DOHH2 (cell line): ENCODE results near the gene RNF180.

Experiments
- H3F3A ChIP-seq: fragments of 200-600 bp; sonication (generic), shearing (Covaris generic); 2 replicates; pipeline ENCODE4 v1.6.0; 2016; ENCODE audit warnings: antibody characterized with exemption, mild to moderate bottlenecking; ENCODE audit not compliant: control insufficient read depth, insufficient read depth
- H3K27ac ChIP-seq: fragments of 200-600 bp; sonication (generic); 2 replicates; pipeline ENCODE4 v1.5.1; 2014; ENCODE audit warnings: low read depth, mild to moderate bottlenecking, low read length, moderate library complexity
- H3K27me3 ChIP-seq: fragments of 200-600 bp; sonication (generic); 2 replicates; pipeline ENCODE4 v1.6.1; 2014; ENCODE audit warnings: mild to moderate bottlenecking, low read length, mixed read lengths; ENCODE audit not compliant: control insufficient read depth
- H3K36me3 ChIP-seq: fragments of 200-600 bp; sonication (generic); 2 replicates; pipeline ENCODE4 v1.6.1; 2014; ENCODE audit warnings: mild to moderate bottlenecking, low read length, moderate library complexity, mixed read lengths; ENCODE audit not compliant: control insufficient read depth
- H3K4me1 ChIP-seq: fragments of 200-600 bp; sonication (generic); 2 replicates; pipeline ENCODE4 v1.6.1; 2014; ENCODE audit warnings: mild to moderate bottlenecking, low read length, mixed read lengths; ENCODE audit not compliant: control insufficient read depth
- H3K4me2 ChIP-seq: fragments of 200-600 bp; sonication (generic); 2 replicates; pipeline ENCODE4 v1.6.0; 2014; ENCODE audit warnings: mild to moderate bottlenecking, low read length, moderate library complexity
- H3K4me3 ChIP-seq: fragments of 200-600 bp; sonication (generic); 2 replicates; pipeline ENCODE4 v1.5.1; 2014; ENCODE audit warnings: mild to moderate bottlenecking, low read length, mixed read lengths
- H3K79me2 ChIP-seq: fragments of 200-600 bp; sonication (generic); 2 replicates; pipeline ENCODE4 v1.6.1; 2014; ENCODE audit warnings: mild to moderate bottlenecking, low read length, mixed read lengths; ENCODE audit not compliant: control insufficient read depth
- H3K9me2 ChIP-seq: fragments of 200-600 bp; sonication (generic); replicated peaks from 2 replicates; pipeline ENCODE4 v1.6.1; 2014; ENCODE audit warnings: mild to moderate bottlenecking, low read length, mixed read lengths; ENCODE audit not compliant: control insufficient read depth
- H3K9me3 ChIP-seq: fragments of 200-600 bp; sonication (generic); 2 replicates; pipeline ENCODE4 v1.6.1; 2014; ENCODE audit warnings: antibody characterized with exemption, low read length, mixed read lengths; ENCODE audit not compliant: control insufficient read depth, insufficient read depth
- H4K20me1 ChIP-seq: fragments of 200-600 bp; sonication (generic); 2 replicates; pipeline ENCODE4 v1.6.0; 2014; ENCODE audit warnings: low read depth, mild to moderate bottlenecking, antibody characterized with exemption, low read length, moderate library complexity; ENCODE audit not compliant: control insufficient read depth, insufficient read depth
- CTCF ChIP-seq: fragments of 200-600 bp; sonication (generic); IDR thresholded peaks from one replicate; pipeline ENCODE4 v1.5.1; 2014; ENCODE audit warnings: antibody characterized with exemption, mild to moderate bottlenecking, low read depth, low read length; ENCODE audit not compliant: poor library complexity, severe bottlenecking
- EZH2phosphoT487 ChIP-seq: fragments of 200-600 bp; sonication (generic); IDR thresholded peaks from 2 replicates; pipeline ENCODE4 v1.6.1; 2017; ENCODE audit warnings: borderline replicate concordance, mild to moderate bottlenecking, antibody characterized with exemption, low read length, moderate library complexity, mixed read lengths

Gene RNF180

GRCh38 chr5:64190562-64191306 lies 25.1 kb downstream of the RNF180 start:
- Histone ChIP-seq H3K27me3 (no peaks in the 10 kb centered on the region), H3F3A (no peaks in the 10 kb centered on the region), H3K36me3 (no peaks in the 10 kb centered on the region), H4K20me1 (no peaks in the 10 kb centered on the region), H3K79me2 (no peaks in the 10 kb centered on the region), H3K9me3 (no peaks in the 10 kb centered on the region), H3K4me1 (no peaks in the 10 kb centered on the region), H3K9me2 (no peaks in the 10 kb centered on the region), H3K27ac (no peak overlapping the region), H3K4me3 (no peak overlapping the region), H3K4me2 (no peak overlapping the region)
- no peak for TF ChIP-seq EZH2phosphoT487
- no peak for TF ChIP-seq CTCF

- Histone ChIP-seq H4K20me1 (no peaks in the 10 kb centered on the region), H3K27me3 (no peaks in the 10 kb centered on the region; the same call in 1 of the 2 replicates), H3K4me2 (no peak overlapping the region), H3F3A (no peaks in the 10 kb centered on the region), H3K4me1 (no peaks in the 10 kb centered on the region), H3K27ac (no peak overlapping the region), H3K9me3 (no peaks in the 10 kb centered on the region), H3K9me2 (no peaks in the 10 kb centered on the region), H3K4me3 (no peak overlapping the region), H3K36me3 (no peaks in the 10 kb centered on the region), H3K79me2 (no peaks in the 10 kb centered on the region)
- no peak for TF ChIP-seq CTCF
Measured at GRCh38 chr5:64195981-64196380, 30.3 kb downstream of the RNF180 start.

- H3K79me2 ChIP-seq, result no peaks in the 10 kb centered on the region
- TF ChIP-seq EZH2phosphoT487 (no peak), CTCF (no peak)
Measured at GRCh38 chr5:64199425-64199824, 33.8 kb downstream of the RNF180 start.

More at GRCh38 chr5:64199425-64199824, 33.8 kb downstream of the RNF180 start:
- Histone ChIP-seq H3K9me3 (no peaks in the 10 kb centered on the region), H3K4me1 (no peaks in the 10 kb centered on the region), H3K36me3 (no peaks in the 10 kb centered on the region), H3K9me2 (no peaks in the 10 kb centered on the region), H3K27me3 (no peaks in the 10 kb centered on the region; the same call in 1 of the 2 replicates), H3K4me2 (no peak overlapping the region), H3K27ac (no peak overlapping the region), H4K20me1 (no peaks in the 10 kb centered on the region), H3F3A (no peaks in the 10 kb centered on the region), H3K4me3 (no peak overlapping the region)
